ENCODE results near the gene TMC4.

DNA sequence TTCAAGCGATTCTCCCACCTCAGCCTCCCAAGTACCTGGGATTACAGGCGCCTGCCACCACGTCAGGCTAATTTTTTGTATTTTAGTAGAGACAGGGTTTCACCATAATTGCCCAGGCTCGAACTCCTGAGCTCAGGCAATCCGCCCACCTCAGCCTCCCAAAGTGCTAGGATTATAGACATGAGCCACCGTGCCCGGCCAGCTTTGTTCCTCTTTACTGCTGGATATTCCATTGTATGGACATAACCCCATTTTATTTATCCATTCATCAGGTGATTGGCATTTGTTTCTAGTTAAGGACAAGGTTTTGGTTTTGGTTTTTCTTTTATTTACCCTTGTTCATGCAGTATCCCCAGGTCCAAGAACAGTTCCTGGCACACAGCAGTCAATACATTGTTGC lies 23.6 kb upstream of the TMC4 start:
- TF ChIP-seq EZH2phosphoT487 (IDR thresholded peaks at IDR 0.05; ENCODE audit: borderline replicate concordance, low read depth) (no peak), POLR2AphosphoS5 (IDR thresholded peaks at IDR 0.05; ENCODE audit: low read depth, low read length) (no peak), MEF2A (IDR thresholded peaks at IDR 0.05; ENCODE audit: borderline replicate concordance, low read depth) (no peak), JUND (IDR thresholded peaks at IDR 0.05) (no peak)
- TF ChIP-seq, protein P1, sequence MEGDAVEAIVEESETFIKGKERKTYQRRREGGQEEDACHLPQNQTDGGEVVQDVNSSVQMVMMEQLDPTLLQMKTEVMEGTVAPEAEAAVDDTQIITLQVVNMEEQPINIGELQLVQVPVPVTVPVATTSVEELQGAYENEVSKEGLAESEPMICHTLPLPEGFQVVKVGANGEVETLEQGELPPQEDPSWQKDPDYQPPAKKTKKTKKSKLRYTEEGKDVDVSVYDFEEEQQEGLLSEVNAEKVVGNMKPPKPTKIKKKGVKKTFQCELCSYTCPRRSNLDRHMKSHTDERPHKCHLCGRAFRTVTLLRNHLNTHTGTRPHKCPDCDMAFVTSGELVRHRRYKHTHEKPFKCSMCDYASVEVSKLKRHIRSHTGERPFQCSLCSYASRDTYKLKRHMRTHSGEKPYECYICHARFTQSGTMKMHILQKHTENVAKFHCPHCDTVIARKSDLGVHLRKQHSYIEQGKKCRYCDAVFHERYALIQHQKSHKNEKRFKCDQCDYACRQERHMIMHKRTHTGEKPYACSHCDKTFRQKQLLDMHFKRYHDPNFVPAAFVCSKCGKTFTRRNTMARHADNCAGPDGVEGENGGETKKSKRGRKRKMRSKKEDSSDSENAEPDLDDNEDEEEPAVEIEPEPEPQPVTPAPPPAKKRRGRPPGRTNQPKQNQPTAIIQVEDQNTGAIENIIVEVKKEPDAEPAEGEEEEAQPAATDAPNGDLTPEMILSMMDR (IDR thresholded peaks at IDR 0.05) = no peak

Data from SK-N-SH (cell line).